Cerebellar cortex (tissue), 1 donor: ENCODE measurements around the gene CXCL13.
"Not testable (repeated sequence)": the region's sequence is repeated elsewhere in the genome, so short reads cannot be mapped to it uniquely, and the experiment has no call there.

ENCODE experiments used
- DNase-seq: peaks from one replicate; pipeline ENCODE4 v3.0.0-alpha.2; 2015; ENCODE audit warnings: low spot score

Gene CXCL13

DNA sequence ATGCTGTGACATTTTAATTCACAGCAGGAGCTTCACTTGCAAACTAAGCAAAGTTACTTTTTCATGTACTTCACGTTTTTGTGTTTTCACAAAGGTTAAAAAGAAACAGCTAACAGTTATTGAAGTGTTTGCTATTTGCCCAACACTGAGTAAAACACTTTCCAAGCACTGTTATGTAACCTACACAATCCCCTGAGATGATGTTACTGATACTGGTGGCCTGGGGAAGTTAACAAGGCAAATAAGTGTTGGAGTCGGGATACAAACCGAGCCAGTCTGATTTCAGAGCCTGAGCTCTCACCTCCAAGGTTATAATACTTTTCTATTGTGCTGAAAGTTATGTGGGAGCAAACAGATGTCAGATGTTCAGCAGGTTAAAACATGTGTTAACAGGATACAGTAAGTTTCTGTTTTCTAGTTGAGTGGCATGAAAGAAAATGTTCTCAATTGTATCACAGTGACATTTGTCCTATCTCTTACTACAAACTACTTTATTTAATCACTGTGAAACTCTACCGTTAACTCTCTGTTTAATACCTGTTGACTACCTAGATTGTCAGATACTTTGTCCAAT lies 3.9 kb upstream of the CXCL13 start:
- no peak for DNase-seq

DNA sequence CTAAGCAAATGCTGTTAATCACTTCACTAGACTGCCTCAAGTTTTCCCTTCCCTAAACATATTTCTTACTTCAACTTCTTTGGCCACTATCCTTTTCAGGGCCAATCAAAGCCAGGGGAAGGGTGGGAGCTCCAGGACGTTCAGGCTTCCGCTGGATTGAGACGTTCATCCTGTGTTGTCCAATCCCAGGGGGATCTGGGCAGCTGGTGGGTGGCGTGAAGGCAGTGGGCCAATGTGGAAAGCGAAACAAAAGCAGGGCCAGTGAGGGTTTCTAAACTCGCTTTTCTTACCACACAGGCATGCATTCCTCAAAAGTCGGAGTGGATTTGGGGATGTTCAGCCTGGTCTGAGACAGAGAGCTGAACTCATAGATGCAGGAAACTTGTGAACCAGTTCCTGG lies 7.6 kb downstream of the CXCL13 start:
- DNase-seq: no peak

DNA sequence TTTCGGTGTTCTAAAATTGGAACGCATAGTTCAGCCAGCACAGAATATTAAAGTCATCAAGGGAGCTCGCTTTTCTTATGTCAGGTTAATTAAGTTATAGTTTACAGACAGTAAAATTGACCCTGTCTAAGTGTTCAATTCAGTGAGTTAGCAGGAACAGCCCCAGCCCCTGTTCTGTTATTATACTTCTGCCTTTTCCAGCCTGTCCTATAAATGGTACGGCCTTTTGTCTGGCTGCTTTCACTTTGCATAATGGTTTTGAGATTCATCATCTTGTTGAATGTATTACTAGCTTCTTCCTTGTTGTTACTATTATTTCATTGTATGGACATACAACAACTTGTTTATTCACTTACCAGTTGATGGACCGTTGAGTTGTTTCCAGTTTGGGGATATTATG lies 9.5 kb downstream of the CXCL13 start:
- DNase-seq: no peak

DNA sequence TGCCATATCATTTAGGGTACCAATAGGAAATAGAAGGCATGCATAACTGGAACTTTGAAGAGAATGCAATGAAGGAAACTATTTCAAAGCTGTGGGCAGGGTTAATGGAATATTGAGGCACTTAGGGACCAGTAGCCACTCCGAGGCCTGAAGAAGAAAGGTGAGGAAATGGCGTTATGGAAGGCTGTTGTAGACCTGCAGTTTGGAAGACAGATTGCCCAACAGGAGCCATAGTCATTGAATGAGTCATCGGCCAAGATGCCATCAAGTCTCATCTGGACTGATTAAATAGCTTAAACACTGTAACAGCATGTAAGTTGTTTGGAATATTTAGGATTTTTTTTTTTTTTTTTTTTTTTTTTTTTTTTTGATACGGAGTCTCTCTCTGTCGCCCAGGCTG lies 11.6 kb downstream of the CXCL13 start:
- no peak for DNase-seq

DNA sequence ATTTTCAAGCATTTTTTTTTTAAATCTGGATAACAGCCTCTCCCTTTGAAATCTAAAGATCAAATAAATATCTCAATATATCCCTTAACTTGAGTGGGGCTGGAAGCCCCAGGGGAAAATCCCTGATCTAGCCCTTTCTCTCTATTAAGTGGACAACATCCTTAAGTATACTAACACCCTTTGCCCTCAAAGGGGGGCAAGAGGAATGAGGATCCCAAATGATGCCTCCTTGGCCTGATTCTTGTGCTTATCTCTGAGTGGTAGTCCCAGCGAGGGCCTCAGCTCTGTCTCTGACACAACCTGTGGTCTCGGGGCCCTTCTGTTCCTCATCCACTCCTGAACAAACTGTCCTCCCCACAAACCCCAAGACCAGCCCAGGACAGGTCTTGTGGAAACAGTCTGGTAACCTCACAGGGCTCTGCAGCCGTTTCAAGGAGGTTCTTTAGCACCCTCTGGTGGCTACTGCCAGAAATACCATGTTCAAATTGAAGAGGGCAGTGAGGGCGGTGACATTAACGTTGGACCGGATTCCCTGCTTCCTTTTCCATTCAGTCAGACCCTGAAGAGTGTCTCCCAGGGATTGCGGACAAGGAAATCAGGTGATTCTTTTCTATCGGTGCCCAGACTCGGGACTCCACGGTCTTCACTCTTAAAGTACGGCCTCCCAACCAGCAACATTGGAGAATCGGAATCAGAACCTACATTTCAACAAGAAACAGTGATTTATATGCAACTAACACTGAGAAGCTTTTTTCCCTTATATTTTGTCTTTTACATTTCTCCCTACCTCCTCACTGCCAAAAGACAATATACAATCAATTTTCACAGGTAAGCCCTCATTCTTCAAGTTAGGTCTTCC lies 13.0 kb downstream of the CXCL13 start:
- peak; percentile 76 for DNase-seq

DNA sequence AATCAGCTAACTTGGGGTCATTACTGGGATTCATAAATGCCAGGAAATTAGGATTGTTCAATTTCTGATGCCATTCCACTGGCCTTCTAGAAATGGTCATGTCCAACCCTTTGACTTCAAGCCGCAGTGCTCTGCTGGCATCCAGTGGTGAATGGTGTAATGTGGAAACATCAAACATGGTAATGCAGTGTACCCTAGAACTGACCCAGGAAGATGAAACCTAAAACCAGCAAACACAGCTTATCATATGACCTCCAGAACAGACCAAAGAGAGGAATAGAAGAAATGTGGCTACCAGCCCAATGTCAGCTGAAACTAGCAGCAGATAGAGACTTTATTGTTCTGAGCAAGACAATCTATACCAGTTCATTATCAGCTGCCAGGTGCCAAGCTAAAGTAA lies 13.8 kb downstream of the CXCL13 start:
- no peak for DNase-seq

DNA sequence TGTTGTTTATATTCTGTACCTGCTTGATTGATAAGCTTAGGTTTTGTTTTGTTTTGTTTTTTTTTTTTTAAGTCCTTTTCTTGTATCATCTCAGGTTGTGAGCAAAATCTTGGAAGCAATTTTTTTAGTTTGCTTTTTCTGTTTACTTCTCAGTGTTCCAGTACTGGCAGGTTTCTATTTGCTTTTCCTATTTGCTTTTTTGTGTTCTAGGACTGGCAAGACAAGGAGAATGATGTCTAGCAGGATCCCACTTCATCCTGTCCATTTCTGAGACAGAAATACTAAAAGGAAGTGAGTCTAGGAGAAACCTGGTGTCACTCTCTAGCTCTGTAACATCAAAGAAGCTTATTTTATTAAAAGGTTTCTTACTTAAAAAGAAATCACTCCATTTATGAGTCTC lies 15.6 kb downstream of the CXCL13 start:
- no peak for DNase-seq

DNA sequence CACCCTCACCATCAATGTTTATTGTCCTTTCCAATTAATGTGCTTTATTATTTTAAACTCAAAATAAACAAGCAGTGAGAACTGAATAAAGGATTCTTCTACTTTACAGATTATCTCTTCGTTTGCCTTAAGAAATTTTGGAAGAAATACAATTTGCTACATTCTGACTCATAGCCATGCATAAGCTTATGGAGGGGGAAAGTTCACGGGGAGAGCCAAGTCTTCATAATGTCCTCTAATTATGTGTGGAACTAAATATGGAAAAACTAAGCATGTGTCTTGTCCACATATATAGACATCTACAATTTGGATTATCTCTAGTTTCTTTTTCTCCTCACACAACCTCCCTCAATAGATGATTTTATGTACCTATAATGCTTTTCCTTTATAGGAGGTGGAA lies 17.5 kb downstream of the CXCL13 start:
- no peak for DNase-seq

DNA sequence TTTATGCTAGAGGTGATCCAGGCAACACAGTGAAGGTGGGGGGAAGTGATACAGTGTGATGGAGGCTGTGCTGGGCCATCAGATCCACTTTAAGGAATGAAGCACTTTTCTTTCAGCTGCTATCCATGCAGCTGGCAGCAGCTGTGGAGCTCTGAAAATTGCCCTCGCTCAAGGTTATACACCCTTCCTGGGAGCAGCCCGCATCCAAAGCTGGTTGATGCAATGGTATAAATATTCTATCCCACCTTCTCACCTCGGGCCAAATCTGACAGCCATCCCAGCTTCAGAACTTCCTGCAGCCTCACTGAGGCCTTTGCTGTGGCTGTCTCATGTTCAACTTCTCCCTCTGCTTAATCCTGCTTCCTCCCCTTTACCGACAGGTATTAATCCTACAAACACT lies 18.6 kb downstream of the CXCL13 start:
- DNase-seq: no peak

DNA sequence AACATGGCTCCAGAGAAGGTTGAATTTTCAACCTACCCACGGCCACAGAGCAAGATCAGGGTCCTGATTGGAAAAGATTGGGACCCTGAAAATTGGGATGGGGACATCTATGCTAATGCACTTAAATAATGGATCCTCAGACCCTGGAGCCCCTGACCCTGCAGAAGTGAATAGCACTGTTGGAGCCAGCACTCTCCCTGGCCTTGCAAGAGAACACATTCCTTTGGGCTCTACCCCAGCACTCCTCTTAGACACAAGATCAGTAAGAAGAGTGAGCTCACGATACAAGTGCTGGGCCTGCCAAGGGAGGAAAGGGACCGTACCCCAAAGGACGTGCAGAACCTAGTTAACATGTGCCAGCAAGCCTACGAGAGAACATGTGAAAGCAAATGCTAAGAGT lies 19.9 kb downstream of the CXCL13 start:
- no peak for DNase-seq

DNA sequence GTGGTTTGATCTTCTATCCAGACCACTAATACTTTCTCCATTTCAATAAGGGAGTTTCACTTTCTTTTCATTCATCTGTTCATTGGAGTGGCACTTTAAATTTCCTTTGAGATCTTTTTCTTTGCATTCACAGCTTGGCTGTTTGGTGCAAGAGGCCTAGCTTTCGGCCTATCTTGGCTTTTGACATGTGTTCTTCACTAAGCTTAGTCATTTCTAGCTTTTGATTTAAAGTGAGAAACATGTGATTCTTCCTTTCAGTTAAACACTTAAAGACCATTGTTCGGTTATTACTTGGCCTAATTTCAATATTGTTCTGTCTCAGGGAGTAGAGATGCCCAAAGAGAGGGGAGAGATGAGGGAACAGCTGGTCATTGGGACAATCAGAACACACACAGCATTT lies 24.3 kb downstream of the CXCL13 start:
- DNase-seq: no peak

DNA sequence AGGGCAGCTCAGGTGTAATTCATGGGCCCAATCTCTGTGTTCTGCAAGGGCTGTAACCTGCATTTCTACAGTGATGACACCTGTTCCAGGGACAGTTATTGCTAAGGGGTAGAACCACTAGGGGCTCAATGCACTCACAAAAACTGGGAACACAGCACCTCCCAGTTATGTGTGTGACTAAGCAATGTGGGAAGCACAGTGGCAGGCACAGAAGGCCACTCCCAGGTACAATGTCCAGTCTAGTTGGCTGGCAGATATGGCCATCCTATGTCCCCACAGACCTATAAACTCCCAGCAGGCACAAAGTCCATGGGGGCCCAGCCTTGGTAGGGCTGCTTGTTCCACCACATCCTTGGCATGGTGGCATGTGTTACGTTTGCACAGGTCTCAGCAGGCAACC lies 25.7 kb downstream of the CXCL13 start:
- DNase-seq: no peak

DNA sequence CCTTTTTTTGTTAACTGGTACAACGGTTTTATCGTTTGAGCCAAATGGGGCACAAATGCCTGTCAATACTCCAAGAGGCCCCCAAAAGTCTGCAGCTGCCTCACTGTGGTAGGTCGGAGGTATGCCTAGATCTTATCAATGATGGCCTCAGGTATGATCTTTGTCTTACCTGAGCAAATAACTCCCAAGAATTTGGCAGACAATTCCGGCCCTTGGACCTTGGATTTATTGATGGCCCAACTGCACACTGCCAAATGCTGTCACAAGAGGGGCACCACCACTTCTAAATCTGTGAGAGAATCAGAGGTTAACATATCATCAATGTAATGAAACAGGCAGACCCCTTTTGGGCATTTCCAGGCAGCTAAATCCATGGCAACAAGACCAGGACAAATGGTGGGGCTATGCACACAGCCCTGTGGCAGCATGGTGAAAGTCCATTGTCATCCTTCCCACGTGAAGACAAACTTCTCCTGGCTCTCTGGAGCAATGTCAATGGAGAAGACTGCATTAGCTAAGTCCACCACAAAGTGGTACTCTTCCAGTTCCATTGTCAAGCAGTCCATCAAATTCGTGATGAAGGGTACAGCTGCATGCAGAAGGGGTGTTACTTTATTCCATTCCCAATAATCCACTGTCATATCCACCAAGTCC lies 28.6 kb downstream of the CXCL13 start:
- no peak for DNase-seq

DNA sequence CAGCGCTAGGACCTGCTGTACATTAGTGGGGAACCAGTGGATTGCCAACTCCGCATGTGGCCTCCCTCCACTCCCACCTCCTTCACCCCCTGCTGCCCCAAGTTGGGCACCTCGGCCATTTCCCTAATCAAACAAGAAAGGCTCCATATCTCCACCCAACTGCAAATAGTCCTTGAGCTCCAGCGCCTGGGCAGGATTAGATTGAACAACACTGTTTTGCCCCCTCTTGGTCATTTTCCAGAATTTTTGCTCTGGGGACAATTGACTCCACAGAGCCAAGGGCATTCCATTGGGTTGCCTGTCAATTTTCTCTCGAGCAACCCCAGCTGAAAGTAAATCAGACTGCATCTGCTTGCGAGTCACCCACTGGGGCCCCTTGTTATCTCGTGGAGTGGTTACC lies 29.6 kb downstream of the CXCL13 start:
- DNase-seq: no peak

DNA sequence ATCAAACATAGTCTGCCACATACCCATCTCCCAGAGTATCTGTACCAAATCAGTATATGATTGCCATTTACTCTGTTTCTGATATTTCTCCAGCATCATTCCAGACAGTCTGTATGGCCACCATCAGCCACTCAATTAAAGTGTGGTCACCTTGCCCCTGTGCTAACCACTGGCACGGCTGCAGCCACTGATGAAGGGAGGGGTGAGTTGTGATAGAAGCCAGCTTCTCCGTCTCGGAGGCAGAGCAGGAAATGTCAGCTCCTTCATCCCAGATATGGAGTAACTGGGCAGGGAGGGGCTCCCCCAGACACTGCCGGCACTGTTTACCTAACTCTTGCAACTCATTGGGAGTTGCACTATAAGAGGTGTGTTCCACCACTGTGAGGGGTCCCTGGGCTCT lies 30.3 kb downstream of the CXCL13 start:
- no peak for DNase-seq

DNA sequence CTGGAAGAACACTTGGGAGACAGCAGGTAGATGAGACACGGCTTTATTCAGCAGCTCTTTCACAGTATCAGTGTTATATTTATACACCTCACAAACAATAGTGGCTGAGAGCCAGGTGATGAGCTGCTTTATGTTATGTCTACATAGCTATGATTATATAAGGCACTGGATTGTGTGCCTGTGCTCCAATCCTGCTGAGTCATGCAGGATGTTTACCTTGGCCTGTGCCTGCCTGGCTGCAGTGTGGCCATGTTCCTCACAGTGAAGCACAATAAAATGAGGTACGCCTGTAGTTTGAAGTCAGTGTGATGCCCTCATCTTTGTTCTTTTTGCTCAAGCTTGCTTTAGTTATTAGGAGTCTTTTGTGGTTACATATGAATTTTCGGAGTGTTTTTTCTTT lies 31.3 kb downstream of the CXCL13 start:
- no peak for DNase-seq

DNA sequence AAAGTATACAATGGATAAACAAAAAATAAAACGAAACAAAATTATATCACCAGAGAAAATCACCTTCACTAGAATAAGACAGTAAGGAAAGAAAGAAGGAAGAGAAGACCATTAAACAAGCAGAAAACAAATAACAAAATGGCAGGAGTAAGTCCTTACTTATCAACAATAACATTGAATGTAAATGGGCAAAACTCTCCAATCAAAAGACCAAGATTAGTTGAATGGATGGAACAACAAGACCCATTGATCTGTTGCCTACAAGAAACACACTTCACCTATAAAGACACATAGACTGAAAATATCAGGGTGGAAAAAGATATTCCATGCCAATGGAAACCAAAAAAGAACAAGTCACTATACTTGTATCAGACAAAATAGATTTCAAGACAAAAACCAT lies 38.4 kb downstream of the CXCL13 start:
- DNase-seq: not testable (repeated sequence)

DNA sequence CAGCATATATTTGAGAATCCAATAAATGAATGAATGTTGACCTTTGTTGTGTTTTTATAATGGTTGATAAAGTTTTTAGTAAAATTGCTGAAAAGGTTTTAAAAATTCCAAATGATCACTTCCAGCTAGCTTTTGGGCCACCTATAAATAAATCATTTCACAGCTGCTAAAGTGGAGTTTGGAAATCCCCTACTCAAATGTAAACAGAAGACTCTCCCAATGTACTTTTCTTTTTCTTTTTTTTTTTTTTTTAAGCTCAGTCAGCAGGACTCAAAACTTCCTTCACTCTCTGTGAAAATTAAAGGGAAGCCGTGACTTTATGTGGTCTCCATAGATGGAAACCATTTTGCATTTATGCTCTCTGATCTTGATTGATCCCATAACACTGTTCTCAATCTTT lies 45.2 kb downstream of the CXCL13 start:
- no peak for DNase-seq

DNA sequence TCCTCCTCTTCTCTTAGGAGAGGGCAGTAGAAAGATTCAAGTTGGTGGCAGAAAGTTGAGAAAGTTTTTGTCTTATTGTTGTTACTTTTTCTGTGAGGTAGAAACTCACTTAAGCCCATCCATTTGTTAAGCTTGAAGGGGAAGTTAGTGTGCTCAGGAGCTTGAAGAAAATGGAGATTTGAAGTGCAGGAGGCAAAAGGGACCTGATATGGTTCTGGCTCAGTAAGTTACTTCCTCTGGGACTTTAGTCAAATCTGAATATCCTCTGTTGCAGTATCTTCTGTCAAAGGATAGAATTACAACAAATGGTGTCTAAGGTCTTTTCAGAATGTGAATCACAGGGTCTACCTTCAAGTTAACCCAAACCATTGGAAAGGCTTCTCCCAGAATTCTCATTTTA lies 46.2 kb downstream of the CXCL13 start:
- DNase-seq: no peak

DNA sequence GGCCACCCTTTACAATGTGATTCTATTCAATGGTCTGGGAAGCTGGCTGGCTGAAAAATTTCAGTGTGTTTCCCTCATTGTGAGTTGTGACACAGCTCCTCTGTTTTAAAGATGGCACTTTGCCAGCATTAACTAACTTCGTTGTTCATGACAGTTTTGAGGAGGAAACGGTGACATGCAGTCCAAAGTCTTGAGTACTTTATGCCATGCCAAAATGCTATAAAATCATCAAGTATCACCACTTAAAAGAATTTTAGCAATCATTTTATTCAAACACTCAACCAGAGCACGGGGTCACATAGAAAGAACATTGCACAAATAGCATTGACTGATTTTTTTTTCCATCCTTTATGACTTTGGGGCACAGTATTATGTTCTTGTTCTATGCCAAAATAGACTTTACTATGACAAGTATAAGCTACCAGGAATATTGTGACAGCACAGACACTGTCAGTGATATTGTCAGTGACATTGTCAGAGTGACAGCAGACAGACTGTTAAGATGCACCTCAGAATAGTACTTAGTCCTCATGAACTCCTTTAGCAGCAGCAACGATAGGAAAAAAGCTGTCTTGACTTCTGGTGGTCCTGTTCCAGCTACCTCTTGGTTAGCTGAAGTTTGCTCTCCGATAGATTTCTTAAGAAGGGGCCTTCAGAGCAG lies 46.7 kb downstream of the CXCL13 start:
- DNase-seq: no peak

DNA sequence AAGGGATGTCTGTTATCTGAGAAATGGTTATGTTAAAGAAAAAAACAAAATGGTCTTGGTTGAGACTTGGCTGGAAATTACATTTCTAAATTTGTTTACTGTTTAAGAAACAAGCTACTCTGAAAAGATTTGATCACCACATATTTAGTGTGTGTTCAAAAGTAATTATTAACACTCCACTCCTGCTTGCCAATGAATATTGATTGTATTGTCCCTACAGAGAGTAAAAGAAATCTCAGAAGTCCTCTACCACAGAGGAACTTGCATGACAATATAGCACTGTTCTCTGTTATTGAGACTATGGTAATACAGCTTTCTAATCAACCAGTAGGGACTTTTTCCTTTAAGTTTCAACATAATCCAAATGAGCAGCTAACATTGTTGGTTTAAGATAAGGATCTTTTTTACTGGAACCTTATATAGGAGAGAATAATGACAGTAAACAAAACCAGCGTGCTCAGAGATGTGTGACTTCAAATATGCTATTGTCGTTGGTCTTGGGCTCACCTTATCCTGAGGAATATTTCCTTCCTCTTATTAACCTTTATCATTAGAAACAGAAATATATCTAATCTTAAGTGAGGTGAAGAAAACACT lies 47.6 kb downstream of the CXCL13 start:
- DNase-seq: no peak

DNA sequence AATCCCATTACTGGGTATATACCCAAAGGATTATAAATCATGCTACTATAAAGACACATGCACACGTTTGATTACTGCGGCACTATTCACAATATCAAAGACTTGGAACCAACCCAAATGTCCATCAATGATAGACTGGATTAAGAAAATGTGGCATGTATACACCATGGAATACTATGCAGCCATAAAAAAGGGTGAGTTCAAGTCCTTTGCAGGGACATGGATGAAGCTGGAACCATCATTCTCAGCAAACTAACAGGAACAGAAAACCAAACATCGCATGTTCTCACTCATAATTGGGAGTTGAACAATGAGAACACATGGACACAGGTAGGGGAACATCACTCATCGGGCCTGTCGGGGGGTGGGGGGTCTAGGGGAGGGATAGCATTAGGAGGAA lies 54.7 kb downstream of the CXCL13 start:
- not testable (repeated sequence) for DNase-seq
